Loucy (cell line): ENCODE measurements around the gene GNAL.

Experiments
- H2AFZ ChIP-seq: fragments of 200-600 bp; sonication (generic); 2 replicates; pipeline ENCODE4 v1.6.0; 2016; ENCODE audit warnings: antibody characterized with exemption, mild to moderate bottlenecking, low read length, moderate library complexity
- H3F3A ChIP-seq: fragments of 200-600 bp; 2 replicates; pipeline ENCODE4 v1.6.0; 2016; ENCODE audit warnings: antibody characterized with exemption, low read depth, mild to moderate bottlenecking
- H3K27me3 ChIP-seq: fragments of 200-600 bp; sonication (generic); 2 replicates; pipeline ENCODE4 v1.6.1; 2014; ENCODE audit warnings: low read length, mild to moderate bottlenecking; ENCODE audit not compliant: insufficient read depth, poor library complexity, severe bottlenecking
- H3K36me3 ChIP-seq: fragments of 200-600 bp; sonication (generic); 2 replicates; pipeline ENCODE4 v1.6.1; 2016; ENCODE audit warnings: low read length; ENCODE audit not compliant: insufficient read depth
- H3K4me1 ChIP-seq: fragments of 200-600 bp; sonication (generic); 2 replicates; pipeline ENCODE4 v1.5.1; 2014; ENCODE audit warnings: low read length, mild to moderate bottlenecking; ENCODE audit not compliant: insufficient read depth, poor library complexity, severe bottlenecking
- H3K4me2 ChIP-seq: fragments of 200-600 bp; sonication (generic); 2 replicates; pipeline ENCODE4 v1.6.0; 2014; ENCODE audit warnings: antibody characterized with exemption, low read length, low read depth, mild to moderate bottlenecking; ENCODE audit not compliant: poor library complexity, severe bottlenecking
- H3K4me3 ChIP-seq: fragments of 200-600 bp; sonication (generic); 2 replicates; pipeline ENCODE4 v1.5.1; 2014; ENCODE audit warnings: low read length, mild to moderate bottlenecking, mixed read lengths; ENCODE audit not compliant: poor library complexity, severe bottlenecking
- H3K79me2 ChIP-seq: fragments of 200-600 bp; sonication (generic); 2 replicates; pipeline ENCODE4 v1.6.1; 2014; ENCODE audit warnings: low read length; ENCODE audit not compliant: insufficient read depth
- H3K9ac ChIP-seq: fragments of 200-600 bp; sonication (generic); 2 replicates; pipeline ENCODE4 v1.6.0; 2014; ENCODE audit warnings: mild to moderate bottlenecking, low read depth, low read length, moderate library complexity; ENCODE audit not compliant: poor library complexity, severe bottlenecking
- H3K9me2 ChIP-seq: fragments of 200-600 bp; sonication (generic); replicated peaks from 2 replicates; pipeline ENCODE4 v1.6.1; 2016; ENCODE audit warnings: low read depth, low read length, mixed read lengths
- H3K9me3 ChIP-seq: fragments of 200-600 bp; sonication (generic); 2 replicates; pipeline ENCODE4 v1.6.1; 2014; ENCODE audit warnings: mild to moderate bottlenecking, antibody characterized with exemption, low read length, low read depth; ENCODE audit not compliant: insufficient read depth
- H4K20me1 ChIP-seq: fragments of 200-600 bp; sonication (generic); 2 replicates; pipeline ENCODE4 v1.6.0; 2014; ENCODE audit warnings: antibody characterized with exemption, low read length, mild to moderate bottlenecking; ENCODE audit not compliant: insufficient read depth, poor library complexity, severe bottlenecking
- CTCF ChIP-seq: fragments of 200-600 bp; sonication (generic); conservative IDR thresholded peaks from 2 replicates; pipeline ENCODE4 v1.5.1; 2014; ENCODE audit warnings: mild to moderate bottlenecking, antibody characterized with exemption, low read length
- EZH2phosphoT487 ChIP-seq: fragments of 200-600 bp; IDR thresholded peaks from 2 replicates; pipeline ENCODE4 v1.6.1; 2018; ENCODE audit warnings: antibody characterized with exemption, mild to moderate bottlenecking, moderate library complexity, borderline replicate concordance

The GNAL gene

GRCh38 chr18:11886577-11887110, 197.6 kb downstream of the GNAL start:
- H3K4me1 ChIP-seq, result no peaks in the 10 kb centered on the region
- H3K79me2 ChIP-seq, result no peaks in the 10 kb centered on the region
- TF ChIP-seq CTCF, result no peak
- no peak for TF ChIP-seq EZH2phosphoT487
- no peaks in the 10 kb centered on the region for H4K20me1 ChIP-seq
- no peak overlapping the region for H3K4me2 ChIP-seq
- H2AFZ ChIP-seq, result no peak overlapping the region
- no peaks in the 10 kb centered on the region for H3K27me3 ChIP-seq
- H3K36me3 ChIP-seq, result no peaks in the 10 kb centered on the region; the same call in 1 of the 2 replicates
- H3F3A ChIP-seq, result no peaks in the 10 kb centered on the region
- no peaks in the 10 kb centered on the region for H3K9me2 ChIP-seq
- no peak overlapping the region for H3K9ac ChIP-seq
- H3K9me3 ChIP-seq, result no peaks in the 10 kb centered on the region
- no peak overlapping the region for H3K4me3 ChIP-seq

DNA sequence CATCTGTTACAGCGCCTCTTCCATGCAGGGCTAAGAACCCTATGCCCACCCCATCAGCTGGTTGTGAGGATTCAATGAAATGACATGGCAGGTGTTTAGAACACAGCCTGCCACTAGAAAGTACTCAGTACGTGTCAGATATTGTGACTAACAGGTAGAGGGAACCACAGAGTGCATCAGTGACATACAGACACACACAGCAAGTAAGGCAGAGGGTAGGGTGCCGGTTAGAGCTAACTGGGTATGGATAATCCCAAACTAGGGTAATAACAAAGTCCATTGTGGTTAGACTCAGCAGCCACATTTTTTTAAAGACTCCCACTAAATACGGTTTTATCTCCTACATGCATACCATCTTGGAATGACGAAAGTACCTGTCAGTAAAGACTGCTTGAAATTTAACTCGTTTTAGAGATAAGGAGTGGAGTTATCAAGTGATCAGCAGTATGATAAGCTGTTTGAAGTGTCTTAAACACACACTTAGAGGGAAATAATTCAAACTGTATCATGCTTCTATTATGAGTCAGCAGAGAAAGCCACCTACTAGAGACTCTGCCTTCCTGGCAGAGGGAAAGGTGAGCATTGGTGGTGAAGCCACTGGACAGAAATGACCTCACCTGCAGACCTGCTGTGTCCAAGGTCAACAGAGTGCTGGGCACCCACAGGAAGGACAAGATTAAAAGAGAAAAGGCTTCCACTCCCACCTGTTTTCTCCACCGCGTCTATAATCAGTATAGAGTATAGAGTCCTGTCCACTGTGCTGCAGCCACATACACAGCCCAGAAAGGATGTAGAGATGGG, 198.5 kb downstream of the GNAL start:
- Histone ChIP-seq H3K4me1 (no peaks in the 10 kb centered on the region), H3K9me3 (no peaks in the 10 kb centered on the region), H3K36me3 (no peaks in the 10 kb centered on the region; the same call in 1 of the 2 replicates), H3K9me2 (no peaks in the 10 kb centered on the region), H2AFZ (no peak overlapping the region), H3K4me3 (no peak overlapping the region), H3K27me3 (no peaks in the 10 kb centered on the region), H3F3A (no peaks in the 10 kb centered on the region), H4K20me1 (no peaks in the 10 kb centered on the region), H3K4me2 (no peak overlapping the region), H3K9ac (no peak overlapping the region), H3K79me2 (no peaks in the 10 kb centered on the region)
- TF ChIP-seq EZH2phosphoT487 (no peak), CTCF (no peak)

DNA sequence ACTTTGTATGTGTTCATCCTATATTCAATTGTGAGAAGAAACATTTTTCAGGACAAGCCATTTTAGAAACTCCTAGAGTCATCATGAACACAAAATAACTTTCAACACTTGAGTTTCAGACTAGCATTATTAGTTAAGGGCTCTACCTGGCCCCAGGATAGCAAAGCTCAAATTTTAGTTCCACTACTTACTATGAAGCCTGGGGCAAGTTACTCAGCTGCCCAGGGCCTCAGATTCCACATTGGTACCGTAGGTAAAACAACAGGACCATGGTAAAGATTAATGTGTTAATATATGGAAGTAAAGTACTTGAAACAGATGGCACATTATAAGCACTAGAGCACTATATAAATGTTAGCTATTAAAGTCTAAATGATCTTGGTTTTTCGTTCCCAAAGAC, 199.7 kb downstream of the GNAL start:
- no peaks in the 10 kb centered on the region for H3K4me1 ChIP-seq
- no peaks in the 10 kb centered on the region for H3K27me3 ChIP-seq
- no peaks in the 10 kb centered on the region for H3K9me2 ChIP-seq
- no peaks in the 10 kb centered on the region for H3F3A ChIP-seq
- TF ChIP-seq EZH2phosphoT487 (no peak), CTCF (no peak)
- H3K4me2 ChIP-seq, result no peak overlapping the region
- no peaks in the 10 kb centered on the region; the same call in 1 of the 2 replicates for H3K36me3 ChIP-seq
- no peak overlapping the region for H2AFZ ChIP-seq
- no peaks in the 10 kb centered on the region for H4K20me1 ChIP-seq
- H3K9me3 ChIP-seq, result no peaks in the 10 kb centered on the region
- no peak overlapping the region for H3K9ac ChIP-seq
- no peaks in the 10 kb centered on the region for H3K79me2 ChIP-seq
- no peak overlapping the region for H3K4me3 ChIP-seq
